Measurements from ENCODE around the gene YPEL2.
A peak's percentile ranks its signal among the peaks of the same experiment; 100 is the strongest.
"Not testable (repeated sequence)": the region's sequence is repeated elsewhere in the genome, so short reads cannot be mapped to it uniquely, and the experiment has no call there.

YPEL2 gene, protein sequence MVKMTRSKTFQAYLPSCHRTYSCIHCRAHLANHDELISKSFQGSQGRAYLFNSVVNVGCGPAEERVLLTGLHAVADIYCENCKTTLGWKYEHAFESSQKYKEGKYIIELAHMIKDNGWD

DNA sequence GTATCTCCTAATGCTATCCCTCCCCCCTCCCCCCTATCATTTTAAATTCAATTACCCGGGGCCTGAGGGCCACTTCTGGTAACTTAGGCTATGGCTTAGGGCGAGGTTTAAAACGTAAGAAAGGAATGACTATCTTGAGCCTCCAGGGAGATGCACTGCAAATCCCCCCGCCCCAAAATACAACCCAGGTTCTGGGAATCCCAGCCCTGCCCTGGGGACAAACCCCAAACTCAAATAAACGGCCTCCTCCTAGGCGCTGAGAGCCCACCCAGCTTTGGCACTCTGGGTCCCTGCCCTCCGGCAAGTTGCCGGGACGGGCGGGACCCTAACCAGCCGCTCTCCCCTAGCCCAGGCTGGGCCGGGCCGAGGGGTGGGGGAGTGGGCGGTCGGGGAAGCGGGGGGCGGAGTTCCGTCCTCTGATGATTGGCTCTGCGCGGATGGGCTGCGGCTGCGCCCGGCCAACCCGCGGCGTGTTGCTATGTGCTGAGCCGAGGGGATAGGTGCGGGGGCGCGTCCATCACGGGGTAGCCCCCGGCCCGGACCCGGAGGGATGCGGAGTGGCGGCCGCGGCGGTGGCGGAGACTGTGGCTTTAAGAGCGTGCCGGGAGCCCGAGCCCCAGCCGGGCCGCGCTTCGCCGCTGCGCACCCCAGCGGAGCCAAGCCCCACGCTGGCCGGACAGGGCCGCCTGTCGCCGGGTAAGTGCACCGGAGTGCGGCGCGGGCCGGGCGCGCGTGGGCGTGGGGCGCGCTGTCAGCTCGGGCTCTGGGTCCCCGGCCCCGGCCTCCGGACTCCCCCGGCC lies at the start of gene YPEL2:
Gene YPEL2 (plus strand): TSS at position 527 of the 800 bp plus-strand sequence. CDS start 21,755 bp downstream, outside the sequence.
- DNase-seq, result peak; percentile 55

DNA sequence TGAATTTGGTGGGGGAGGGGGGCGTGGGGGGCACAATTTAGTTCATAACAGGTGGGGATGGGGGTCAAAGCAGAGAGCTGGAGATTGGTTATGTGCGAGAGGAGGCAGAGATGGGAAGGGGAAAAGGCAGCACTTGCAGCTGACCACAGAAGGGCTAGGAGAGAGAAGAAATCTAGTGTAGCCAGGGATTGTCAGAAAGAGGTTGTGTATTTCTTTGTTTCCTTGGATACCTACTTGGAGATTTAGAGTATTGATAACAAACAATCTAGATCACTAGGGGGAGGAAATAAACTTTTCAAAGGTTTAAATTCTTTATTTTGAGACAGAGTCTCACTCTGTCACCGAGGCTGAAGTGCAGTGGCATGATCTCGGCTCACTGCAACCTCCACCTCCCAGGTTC lies 47.1 kb upstream of the YPEL2 start:
- no peak for DNase-seq

DNA sequence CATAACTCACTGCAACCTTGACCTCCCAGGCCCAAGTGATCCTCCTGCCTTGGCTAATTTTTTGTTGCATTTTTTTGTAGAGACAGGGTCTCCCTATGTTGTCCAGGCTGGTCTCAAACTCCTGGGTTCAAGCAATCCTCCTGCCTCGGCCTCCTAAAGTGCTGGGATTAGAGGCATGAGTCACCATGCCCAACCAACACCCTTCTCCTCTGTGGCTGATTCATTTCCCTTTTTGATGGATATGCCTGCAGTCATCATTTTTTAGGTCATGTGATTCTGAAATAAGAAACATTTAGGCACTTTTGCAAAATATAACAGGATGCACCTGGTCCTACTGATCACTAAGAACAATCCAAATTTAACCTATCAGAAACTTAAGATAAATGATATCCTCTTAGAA lies 44.0 kb upstream of the YPEL2 start:
- DNase-seq, result no peak

DNA sequence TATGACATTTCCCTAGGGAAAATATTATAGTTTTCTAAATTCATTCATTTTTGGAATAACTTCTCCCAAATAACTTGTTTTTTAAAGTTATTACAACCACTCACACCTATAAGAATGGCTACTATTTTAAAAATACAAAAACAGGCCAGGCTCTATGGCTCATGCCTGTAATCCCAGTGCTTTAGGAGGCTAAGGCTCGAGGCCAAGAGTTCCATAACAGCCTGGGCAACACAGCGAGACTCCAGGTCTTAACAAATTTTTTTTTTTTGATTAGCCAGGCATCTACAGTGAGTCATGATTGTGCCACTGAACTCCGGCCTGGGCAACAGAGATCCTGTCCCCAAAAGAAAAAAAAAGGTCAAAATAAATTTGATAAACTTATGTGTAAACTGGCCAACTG lies 43.6 kb upstream of the YPEL2 start:
- DNase-seq, result no peak

DNA sequence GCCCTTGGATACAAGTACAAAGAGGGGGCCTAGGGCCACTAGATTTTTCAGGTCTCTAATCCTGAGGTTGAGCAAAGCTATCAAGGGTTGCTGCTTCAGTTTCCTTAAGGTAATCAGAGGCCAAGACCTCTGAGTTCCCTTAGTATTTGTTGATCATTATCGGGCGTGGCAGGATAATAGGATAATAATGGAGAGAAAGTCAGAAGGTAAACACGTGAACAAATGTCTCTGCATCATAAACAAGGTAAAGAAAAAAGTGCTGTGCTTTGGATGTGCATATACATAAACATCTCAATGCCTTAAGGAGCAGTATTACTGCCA lies 41.5 kb upstream of the YPEL2 start:
- DNase-seq, result no peak

DNA sequence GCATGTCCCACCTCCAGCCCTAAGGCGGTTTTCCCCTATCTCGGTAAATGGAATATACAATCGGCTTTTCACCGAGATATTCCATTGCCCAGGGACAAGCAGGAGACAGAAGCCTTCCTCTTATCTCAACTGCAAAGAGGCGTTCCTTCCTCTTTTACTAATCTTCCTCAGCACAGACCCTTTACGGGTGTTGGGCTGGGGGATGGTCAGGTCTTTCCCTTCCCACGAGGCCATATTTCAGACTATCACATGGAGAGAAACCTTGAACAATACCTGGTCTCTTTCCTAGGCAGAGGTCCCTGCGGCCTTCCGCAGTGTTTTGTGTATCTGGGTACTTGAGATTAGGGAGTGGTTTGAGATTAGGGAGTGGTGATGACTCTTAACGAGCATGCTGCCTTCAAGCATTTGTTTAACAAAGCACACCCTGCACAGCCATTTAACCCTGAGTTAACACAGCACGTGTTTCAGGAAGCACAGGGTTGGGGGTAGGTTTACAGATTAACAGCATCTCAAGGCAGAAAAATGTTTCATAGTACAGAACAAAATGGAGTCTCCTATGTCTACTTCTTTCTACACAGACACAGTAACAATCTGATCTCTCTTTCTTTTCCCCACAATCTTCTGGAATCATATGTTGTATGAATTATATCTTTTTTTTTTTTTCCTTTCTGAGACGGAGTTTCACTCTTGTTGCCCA lies 41.0 kb upstream of the YPEL2 start:
- not testable (repeated sequence) for DNase-seq

DNA sequence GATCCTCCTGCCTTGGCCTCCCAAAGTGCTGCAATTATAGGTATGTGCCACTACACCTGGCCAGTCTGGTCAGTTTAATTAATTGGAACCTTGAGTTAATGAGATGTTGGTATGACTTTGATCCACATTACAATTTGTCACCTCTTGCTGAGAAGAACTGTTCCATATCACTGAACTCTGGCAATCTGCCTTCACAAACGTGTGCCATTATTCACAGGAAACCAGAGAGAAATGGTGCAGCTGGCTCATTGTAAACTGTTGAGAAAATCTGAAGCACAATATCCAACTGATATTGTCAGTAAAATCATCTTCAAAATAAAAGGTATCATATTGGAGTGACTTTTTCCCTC lies 39.3 kb upstream of the YPEL2 start:
- no peak for DNase-seq

DNA sequence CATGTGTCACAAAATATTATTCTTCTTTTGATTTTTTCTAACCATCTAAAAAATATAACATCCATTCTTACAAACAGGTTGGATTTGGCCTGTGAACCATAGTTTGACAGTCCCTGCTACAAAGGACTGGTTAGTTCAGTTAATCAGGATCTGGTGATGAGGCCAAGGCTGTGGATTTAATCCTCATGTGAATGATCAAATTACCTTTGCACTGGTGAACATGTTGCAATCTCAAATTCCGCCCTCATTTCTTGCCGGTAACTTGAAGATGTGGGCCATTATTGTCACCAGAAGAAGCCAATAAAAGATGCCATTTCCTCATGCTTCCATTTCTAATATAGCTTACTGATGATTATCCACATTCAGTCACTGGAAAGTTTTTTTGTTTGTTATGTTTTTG lies 35.3 kb upstream of the YPEL2 start:
- no peak for DNase-seq

DNA sequence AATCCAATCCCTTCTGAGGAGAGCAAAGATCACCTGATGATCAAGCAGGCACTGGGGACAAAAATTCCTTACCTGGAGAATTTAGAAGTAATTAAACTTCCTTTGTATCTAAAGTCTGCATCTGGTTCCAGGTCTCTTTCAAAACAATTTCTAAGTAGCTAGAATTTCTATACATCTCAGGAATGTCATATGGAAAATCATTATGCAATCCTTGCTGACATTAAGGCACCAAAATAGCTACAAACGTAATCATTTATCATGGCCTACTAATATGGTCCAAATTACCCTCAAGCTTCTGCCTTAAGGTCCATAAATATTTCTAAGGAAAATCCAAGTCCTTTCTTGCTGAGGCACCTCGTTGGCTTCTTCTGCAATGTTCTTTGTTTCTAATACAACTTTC lies 32.9 kb upstream of the YPEL2 start:
- DNase-seq, result no peak

DNA sequence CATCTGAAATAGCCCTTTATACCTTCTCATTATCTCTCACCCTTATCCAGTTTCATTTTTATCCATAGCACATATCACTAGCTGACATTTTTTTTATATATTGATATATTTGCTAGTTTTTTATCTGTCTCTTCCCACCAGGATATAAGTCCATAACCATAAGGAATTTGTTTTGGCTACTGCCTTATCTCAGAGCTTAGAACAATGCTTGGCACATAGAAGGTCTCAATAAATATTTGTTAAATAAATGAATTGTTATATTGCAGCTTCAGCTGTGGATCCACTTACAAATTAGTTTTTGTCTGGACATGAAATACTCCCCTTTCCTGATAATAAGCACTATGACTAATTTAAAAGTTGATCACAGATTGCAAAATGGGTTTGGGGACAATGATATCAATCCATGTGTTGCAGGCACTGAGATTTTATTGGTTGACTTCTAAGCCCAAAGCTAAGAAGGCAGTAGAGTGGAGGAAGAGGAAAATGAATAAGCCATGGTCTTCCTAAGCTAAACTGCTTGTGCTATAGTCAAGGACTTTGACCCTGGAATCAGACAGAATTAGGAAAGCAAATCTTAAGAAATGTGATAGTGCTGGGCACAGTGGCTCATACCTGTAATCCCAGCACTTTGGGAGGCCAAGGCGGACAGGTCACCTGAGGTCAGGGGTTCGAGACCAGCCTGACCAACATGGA lies 31.9 kb upstream of the YPEL2 start:
- DNase-seq, result no peak

DNA sequence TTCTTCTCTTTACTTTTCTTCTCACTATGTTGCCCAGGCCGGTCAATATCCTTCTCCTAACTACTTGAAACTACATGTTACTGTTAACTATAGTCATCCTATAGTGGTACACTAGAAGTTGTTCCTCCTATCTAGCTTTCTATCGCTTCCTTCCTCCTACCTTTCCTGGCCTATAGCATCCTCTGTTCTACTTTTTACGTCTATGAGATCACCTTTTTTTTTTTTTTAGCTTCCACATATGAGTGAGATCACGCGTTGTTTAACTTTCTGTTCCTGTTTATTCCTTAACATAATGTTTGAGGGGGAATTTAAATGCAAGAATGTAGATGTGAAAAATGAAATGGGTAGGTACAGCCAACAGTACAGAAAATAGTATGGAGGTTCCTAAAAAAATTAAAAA lies 30.5 kb upstream of the YPEL2 start:
- no peak for DNase-seq

DNA sequence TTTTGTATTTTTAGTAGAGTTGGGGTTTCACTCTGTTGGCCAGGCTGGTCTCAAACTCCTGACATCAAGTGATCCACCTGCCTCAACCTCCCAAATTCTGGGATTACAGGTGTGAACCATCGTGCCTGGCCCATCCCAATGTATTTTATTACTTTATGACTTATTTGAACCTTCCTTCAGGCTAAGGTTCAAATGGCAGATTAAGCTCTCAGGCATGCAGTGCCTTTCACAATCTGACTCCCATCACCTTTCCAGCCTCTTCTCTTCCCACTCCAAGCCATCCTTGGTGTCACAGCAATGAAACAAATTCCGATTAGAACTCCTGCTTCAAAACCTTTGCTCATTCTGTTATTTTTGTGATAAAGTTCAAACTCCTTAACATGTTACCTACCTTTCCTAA lies 26.6 kb upstream of the YPEL2 start:
- no peak for DNase-seq

DNA sequence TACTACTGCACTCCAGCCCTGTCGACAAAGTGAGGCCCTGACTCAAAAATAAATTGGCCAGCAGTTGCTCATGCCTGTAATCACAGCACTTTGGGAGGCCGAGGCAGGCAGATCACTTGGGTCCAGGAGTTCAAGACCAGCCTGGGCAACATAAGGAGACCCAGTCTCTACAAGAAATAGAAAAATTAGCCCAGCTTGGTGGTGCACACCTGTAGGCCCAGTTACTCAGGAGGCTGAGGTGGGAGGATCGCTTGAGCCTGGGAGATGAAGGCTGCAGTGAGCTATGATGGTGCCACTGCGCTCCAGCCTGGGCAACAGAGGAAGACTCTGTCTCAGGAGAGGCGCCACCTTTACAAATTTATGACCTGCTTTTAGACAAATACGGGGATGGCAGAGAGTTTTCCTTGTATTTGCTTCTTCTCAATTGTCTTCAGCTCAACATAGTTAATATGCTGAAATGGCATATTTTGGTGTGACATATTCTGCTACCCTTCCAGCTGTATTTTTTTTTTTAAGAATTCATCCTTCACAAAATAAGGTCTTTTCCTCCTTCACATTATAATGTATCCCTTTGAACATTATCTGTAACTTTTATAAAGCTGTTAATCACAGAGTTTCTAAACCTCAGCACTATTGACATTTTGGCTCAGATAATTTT lies 21.1 kb upstream of the YPEL2 start:
- no peak for DNase-seq

DNA sequence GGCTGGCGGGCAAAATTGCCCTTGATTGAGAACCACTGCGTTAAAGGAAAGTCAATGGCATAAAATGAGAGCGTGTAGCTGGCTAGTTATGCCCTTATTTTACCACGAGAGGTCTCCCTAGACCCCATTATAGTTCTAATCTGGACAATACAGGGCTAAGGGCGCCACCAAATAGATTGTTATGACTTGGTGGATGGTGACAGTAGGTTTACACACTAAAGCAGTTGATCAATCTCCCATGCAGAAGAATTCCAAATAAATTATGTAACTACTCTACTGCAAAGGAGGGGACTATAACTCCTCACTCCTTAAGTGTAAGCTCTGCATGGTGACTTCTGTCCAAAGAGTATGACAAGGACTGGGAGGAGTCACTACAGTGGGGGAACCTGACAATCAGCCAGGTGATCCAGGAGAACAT lies 20.4 kb upstream of the YPEL2 start:
- no peak for DNase-seq

DNA sequence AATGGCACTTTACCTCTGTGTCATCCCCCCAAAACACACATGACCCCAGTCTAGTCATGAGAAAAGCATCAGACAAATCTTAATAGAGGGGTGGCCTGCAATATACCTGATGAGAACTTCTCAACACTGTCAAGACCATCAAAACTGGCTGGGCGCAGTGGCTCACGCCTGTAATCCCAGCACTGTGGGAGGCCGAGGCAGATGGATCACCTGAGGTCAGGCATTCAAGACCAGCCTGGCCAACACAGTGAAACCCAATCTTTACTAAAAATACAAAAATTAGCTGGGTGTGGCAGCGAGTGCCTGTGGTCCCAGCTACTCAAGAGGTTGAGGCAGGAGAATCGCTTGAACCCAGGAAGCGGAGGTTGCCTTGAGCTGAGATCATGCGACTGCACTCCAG lies 19.9 kb upstream of the YPEL2 start:
- not testable (repeated sequence) for DNase-seq

DNA sequence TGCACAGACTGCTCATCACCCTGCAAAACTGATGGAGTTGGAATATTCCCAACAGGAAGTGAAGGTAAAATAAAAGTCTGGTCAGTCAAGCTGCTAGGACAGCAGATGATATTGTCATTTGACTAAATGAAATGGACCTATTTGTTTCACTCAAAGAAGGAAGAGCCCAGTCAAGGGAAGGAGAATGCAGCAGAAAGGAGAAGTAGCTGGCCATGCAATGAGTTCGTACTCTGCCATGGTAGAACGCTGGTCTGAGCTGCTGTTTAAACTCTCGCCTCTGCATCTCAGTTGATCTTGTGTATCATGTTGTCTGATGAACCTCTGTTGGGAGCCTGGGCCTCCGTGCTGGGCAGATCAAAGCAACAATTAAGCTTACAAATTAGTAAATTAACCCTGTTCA lies 15.6 kb upstream of the YPEL2 start:
- DNase-seq, result no peak

DNA sequence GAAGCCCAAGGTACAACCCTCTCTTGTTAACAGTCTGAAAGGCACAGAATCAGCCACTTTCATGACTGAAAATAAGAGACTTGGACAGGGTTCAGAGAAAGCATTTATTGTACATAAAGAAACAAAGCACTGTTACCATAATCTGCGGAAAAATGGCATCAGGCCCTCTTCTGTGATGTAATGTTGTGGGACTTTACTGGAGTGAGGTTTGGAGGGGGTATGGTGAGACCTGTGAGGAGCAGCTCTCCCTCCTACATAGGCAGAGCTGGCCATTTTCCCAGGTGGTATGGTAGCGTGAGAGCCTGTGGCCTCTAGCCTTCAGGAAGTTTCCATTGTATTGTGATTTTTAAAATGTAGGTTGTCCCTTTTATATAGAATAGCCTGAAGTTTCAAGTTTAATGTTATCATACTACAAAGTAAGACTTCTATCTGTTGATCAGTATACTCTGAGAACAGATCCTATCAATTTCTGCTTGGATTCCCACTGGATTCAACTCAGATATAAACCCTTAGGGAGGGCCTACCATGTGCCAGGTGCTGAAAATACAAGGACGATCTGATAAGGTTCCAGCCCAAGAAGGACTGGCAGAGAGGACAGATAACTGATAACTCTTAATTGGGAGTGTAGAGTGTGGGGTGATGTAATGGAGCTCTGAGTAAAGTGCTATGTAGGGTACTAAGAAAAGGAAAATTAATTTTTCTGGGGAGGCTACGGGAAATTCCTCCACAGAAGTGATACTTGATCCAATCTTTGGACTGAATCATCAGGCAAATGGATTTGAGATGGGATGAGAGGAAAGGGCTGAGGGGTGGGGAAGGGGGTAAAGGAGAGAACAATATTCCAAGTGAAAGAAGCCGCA lies 4.1 kb upstream of the YPEL2 start:
- DNase-seq, result no peak

DNA sequence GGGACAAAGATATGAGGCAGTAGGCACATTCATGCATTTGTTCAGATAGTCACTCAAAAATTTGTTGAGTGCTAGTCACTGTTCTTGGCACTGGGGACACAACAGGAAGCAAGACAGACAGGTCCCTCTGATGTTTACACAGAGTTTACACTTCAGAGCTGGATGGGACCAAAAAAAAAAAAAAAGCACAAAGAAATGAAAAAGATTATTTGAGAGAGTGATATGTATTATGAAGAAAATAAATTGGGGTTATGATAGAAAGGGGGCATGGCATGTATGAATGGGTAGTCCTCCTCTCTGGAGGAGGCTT lies 3.5 kb upstream of the YPEL2 start:
- DNase-seq, result no peak

DNA sequence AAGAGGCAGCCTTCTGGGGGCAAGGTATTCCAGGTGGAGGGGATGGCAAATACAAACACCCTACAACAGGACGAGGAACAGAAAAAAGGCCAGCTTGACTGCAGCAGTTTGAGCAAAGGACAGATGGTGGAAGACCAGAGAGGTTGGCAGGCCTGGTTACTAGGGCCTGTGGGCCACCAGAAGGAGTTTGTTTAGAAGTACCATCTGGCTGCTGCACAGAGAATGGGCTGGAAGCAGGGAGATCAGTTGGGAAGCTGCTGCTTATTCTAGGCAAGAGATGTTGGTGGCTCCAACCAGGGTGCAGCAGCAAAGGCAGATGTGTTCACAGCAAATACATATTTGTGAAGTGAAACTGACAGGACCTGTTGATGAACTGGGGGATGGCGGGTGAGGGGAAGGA lies 2.9 kb upstream of the YPEL2 start:
- no peak for DNase-seq

DNA sequence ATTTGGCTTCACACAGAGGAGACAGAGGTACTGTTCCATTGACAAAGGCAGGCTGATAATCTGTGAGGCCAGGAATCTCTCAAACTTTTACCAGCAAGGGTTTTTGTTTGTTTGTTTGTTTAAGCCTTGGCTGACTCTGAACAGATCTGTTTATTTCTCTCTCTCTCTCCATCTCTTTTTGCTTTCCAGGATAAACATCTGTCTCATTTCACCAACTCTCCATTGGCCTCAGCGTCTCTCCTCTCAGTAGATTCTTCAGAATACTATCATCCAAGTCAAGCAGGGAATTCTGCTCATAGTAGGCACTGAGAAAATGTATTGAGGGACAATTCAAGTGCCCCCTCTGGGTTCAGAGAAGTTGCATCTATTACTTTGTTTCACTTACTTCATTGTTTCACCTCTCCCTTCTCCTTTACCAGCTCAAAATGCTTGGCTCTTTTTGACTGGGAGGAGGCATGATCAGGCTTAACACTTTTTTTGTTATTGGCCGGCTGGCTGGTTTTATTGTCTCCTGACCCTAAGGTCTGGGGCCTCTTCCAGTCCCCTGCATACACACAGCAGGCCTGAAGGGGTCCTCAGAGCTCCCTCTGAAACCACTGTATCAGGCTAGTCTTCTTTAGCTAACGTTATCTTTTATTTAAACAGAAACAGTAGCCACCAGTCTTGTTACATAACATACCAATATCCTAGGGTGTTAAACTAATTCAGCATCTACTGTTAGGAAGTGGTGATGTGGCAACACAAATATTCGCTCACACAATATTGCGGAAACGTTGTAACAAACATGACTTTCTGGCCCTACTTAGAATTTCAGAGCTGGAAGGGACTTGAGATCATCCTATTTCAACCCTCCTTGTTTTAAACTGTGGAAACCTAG lies 2.0 kb upstream of the YPEL2 start:
- no peak for DNase-seq
